ENCODE measurements around the gene DBNL. TPM values are rescaled to one million over a fixed set of nuclear protein-coding genes. Genes with fewer than 3 reads are reported as not detected.

Gene DBNL
- total RNA-seq, 1 experiment from 2014 or later = 111 TPM

- TF ChIP-seq, protein P1, sequence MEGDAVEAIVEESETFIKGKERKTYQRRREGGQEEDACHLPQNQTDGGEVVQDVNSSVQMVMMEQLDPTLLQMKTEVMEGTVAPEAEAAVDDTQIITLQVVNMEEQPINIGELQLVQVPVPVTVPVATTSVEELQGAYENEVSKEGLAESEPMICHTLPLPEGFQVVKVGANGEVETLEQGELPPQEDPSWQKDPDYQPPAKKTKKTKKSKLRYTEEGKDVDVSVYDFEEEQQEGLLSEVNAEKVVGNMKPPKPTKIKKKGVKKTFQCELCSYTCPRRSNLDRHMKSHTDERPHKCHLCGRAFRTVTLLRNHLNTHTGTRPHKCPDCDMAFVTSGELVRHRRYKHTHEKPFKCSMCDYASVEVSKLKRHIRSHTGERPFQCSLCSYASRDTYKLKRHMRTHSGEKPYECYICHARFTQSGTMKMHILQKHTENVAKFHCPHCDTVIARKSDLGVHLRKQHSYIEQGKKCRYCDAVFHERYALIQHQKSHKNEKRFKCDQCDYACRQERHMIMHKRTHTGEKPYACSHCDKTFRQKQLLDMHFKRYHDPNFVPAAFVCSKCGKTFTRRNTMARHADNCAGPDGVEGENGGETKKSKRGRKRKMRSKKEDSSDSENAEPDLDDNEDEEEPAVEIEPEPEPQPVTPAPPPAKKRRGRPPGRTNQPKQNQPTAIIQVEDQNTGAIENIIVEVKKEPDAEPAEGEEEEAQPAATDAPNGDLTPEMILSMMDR (IDR thresholded peaks at IDR 0.05) = no peak
- TF ChIP-seq TCF7L2 (IDR thresholded peaks at IDR 0.05; ENCODE audit: low read depth, low read length) (no peak), REST (IDR thresholded peaks at IDR 0.05; ENCODE audit: insufficient read depth in 1 of 2, low read depth in 2 of 2, low read length in 1 of 2) (no peak), SIN3A (IDR thresholded peaks at IDR 0.05; ENCODE audit: borderline replicate concordance, insufficient read depth, low read depth, low read length) (no peak), POLR2AphosphoS5 (IDR thresholded peaks at IDR 0.05; ENCODE audit: low read depth, low read length) (peak; percentile 52)
- BruUV-seq (replicated peaks) = no TSS peak
- Histone ChIP-seq H3K4me3 (ENCODE audit: low read depth in 2 of 2, low read length in 2 of 2) (no peak overlapping the region), H3K27me3 (ENCODE audit: control insufficient read depth, insufficient read depth, low read length) (no peaks in the 10 kb centered on the region), H3K9me3 (ENCODE audit: control insufficient read depth, insufficient read depth, low read depth, low read length) (no peaks in the 10 kb centered on the region), H3K36me3 (ENCODE audit: control insufficient read depth, insufficient read depth, low read length) (no peaks in the 10 kb centered on the region), H3K27ac (ENCODE audit: low read length) (no peak overlapping the region), H3K4me1 (ENCODE audit: control insufficient read depth, insufficient read depth, low read length) (peaks cover 11% of the 10 kb centered on the region)
- intact Hi-C loops (cut with micrococcal nuclease; ENCODE audit: unreplicated experiment) = no loop called here
- no peak for DNase-seq (ENCODE audit: low read depth, low spot score)
- in situ Hi-C loops (cut with HindIII; ENCODE audit: low pct_unique_long_range_greater_than_20kb, low sequenced_read_pairs) = no loop called here
- CTCF ChIA-PET = no interaction called here
- peak; percentile 9 for ATAC-seq
- POLR2A ChIA-PET = no interaction called here
These were observed 20.4 kb downstream of the DBNL start for GRCh38 chr7:44064791-44065430.

DNA sequence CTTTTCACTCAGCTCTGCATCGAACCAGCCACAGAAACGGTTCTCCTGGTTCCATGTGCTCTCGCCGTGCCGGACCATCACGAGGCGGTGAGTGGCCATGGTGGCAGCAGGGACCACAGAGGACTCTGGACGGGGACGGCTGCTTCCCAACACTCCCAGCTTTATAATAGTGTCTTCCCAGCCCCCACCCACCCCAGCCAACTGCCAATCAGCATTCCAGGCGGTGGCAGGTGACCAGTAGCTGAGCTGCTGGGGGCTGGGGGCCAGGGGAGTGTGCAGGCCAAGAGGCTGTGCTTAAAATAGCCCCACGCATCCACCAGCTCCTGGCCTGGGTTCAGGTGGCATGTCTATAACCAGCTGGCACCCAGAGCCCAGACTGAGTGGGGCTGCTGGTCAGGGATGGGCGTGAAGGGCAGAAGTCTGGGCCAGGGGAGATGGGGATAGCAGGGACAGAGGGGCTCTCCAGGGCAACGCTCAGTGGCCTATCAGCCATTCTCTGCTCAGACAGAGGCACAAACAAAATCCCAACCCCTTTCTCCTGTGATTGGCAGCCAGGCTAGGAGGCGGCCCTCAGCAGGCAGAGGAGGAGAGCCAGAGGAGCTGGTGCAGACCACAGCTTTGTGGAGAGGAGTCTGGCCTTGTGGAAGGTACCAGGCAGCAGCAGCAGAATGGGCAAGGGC, 21.1 kb downstream of the DBNL start, which contains the start of gene PGAM2:
Gene PGAM2 (minus strand): TSS at position 137 of the 680 bp plus-strand sequence. CDS start 38 bp downstream, at position 99.
- no peak within 1 kb of the TSS for H3K4me3 ChIP-seq (ENCODE audit: low read depth in 2 of 2, low read length in 2 of 2)
- CTCF ChIA-PET = no interaction called here
- no peaks in the 10 kb centered on the region for H3K36me3 ChIP-seq (ENCODE audit: control insufficient read depth, insufficient read depth, low read length)
- no peaks in the 10 kb centered on the region for H3K9me3 ChIP-seq (ENCODE audit: control insufficient read depth, insufficient read depth, low read depth, low read length)
- H3K27me3 ChIP-seq (ENCODE audit: control insufficient read depth, insufficient read depth, low read length) = no peaks in the 10 kb centered on the region
- 0 out of 2 replicates have a peak, but pooled peaks have one; percentile 13 for TF ChIP-seq POLR2AphosphoS5 (IDR thresholded peaks at IDR 0.05; ENCODE audit: low read depth, low read length)
- TF ChIP-seq SIN3A (IDR thresholded peaks at IDR 0.05; ENCODE audit: borderline replicate concordance, insufficient read depth, low read depth, low read length) = no peak
- no TSS peak for BruUV-seq (replicated peaks)
- POLR2A ChIA-PET = interaction anchor here (0.6 kb wide), 1 partner anchor 12 kb away, joined by 5 read pairs; no protein-coding TSS in a partner anchor
- in situ Hi-C loops (cut with HindIII; ENCODE audit: low pct_unique_long_range_greater_than_20kb, low sequenced_read_pairs) = no loop called here
- no peak within 1 kb of the TSS for H3K27ac ChIP-seq (ENCODE audit: low read length)
- DNase-seq (ENCODE audit: low read depth, low spot score) (no peak), ATAC-seq (peak; percentile 56)
- intact Hi-C loops (cut with micrococcal nuclease; ENCODE audit: unreplicated experiment) = no loop called here
- H3K4me1 ChIP-seq (ENCODE audit: control insufficient read depth, insufficient read depth, low read length) = peaks cover 11% of the 10 kb centered on the region
